ENCODE results near the gene MARCKSL1.

Gene MARCKSL1

DNA sequence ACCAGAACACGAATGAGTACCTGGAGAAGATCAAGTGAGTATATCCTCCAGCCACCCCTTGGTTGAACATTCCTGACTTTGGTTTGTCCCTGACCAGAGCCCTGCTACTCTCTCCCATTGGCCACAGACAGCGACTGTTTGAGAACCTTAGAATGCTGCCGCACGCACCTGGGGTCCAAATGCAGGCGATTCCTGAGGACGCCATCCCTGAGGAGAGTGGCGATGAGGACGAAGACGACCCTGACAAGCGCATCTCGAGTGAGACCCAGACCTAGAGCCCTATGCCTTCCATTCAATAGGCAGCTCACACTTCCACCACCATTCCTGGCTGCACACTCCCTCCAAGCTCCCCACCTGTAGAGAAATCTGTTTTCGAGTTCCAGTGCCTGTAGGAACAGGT lies 4.5 kb downstream of the MARCKSL1 start:
- no peak overlapping the region for H3K4me3 ChIP-seq (ENCODE audit: low read length)
- H3K36me3 ChIP-seq (ENCODE audit: control insufficient read depth, low read length): peaks cover 84% of the 10 kb centered on the region
- no peaks in the 10 kb centered on the region for H3K9me2 ChIP-seq (replicated peaks; ENCODE audit: control insufficient read depth, low read length)
- H3F3A ChIP-seq (ENCODE audit: control insufficient read depth, insufficient read depth): peaks cover 35% of the 10 kb centered on the region
- H3K9me3 ChIP-seq (ENCODE audit: control insufficient read depth, insufficient read depth, low read length): no peaks in the 10 kb centered on the region
- TF ChIP-seq, protein P1, sequence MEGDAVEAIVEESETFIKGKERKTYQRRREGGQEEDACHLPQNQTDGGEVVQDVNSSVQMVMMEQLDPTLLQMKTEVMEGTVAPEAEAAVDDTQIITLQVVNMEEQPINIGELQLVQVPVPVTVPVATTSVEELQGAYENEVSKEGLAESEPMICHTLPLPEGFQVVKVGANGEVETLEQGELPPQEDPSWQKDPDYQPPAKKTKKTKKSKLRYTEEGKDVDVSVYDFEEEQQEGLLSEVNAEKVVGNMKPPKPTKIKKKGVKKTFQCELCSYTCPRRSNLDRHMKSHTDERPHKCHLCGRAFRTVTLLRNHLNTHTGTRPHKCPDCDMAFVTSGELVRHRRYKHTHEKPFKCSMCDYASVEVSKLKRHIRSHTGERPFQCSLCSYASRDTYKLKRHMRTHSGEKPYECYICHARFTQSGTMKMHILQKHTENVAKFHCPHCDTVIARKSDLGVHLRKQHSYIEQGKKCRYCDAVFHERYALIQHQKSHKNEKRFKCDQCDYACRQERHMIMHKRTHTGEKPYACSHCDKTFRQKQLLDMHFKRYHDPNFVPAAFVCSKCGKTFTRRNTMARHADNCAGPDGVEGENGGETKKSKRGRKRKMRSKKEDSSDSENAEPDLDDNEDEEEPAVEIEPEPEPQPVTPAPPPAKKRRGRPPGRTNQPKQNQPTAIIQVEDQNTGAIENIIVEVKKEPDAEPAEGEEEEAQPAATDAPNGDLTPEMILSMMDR (IDR thresholded peaks at IDR 0.05; ENCODE audit: low read depth, low read length, poor library complexity, severe bottlenecking): no peak
- TF ChIP-seq EZH2phosphoT487 (IDR thresholded peaks at IDR 0.05; ENCODE audit: borderline replicate concordance, low read length): no peak
- peaks cover 15% of the 10 kb centered on the region for H4K20me1 ChIP-seq (ENCODE audit: control insufficient read depth, insufficient read depth, low read depth, low read length)
- H3K27me3 ChIP-seq (ENCODE audit: control insufficient read depth, low read length): no peaks in the 10 kb centered on the region
- H3K4me2 ChIP-seq (ENCODE audit: low read length): no peak overlapping the region
- peaks cover 42% of the 10 kb centered on the region for H3K79me2 ChIP-seq (ENCODE audit: control insufficient read depth, low read length)
- H3K4me1 ChIP-seq (ENCODE audit: control insufficient read depth, low read length): peaks cover 28% of the 10 kb centered on the region
- H3K27ac ChIP-seq (ENCODE audit: low read depth, low read length): peak overlapping the region; percentile 23; the same call in 1 of the 2 replicates

GRCh38 chr1:32330558-32331151 lies 5.4 kb downstream of the MARCKSL1 start:
- peaks cover 39% of the 10 kb centered on the region for H3K79me2 ChIP-seq (ENCODE audit: control insufficient read depth, low read length)
- H3K27me3 ChIP-seq (ENCODE audit: control insufficient read depth, low read length): no peaks in the 10 kb centered on the region
- H3K36me3 ChIP-seq (ENCODE audit: control insufficient read depth, low read length): peaks cover 91% of the 10 kb centered on the region
- no peak for TF ChIP-seq EZH2phosphoT487 (IDR thresholded peaks at IDR 0.05; ENCODE audit: borderline replicate concordance, low read length)
- TF ChIP-seq, protein P1 (IDR thresholded peaks at IDR 0.05; ENCODE audit: low read depth, low read length, poor library complexity, severe bottlenecking): no peak
- H3F3A ChIP-seq (ENCODE audit: control insufficient read depth, insufficient read depth): peaks cover 34% of the 10 kb centered on the region
- H3K4me2 ChIP-seq (ENCODE audit: low read length): no peak overlapping the region
- no peaks in the 10 kb centered on the region for H3K9me2 ChIP-seq (replicated peaks; ENCODE audit: control insufficient read depth, low read length)
- H3K9me3 ChIP-seq (ENCODE audit: control insufficient read depth, insufficient read depth, low read length): no peaks in the 10 kb centered on the region
- H3K27ac ChIP-seq (ENCODE audit: low read depth, low read length): no peak overlapping the region
- H3K4me3 ChIP-seq (ENCODE audit: low read length): no peak overlapping the region
- peaks cover 24% of the 10 kb centered on the region for H3K4me1 ChIP-seq (ENCODE audit: control insufficient read depth, low read length)
- peaks cover 15% of the 10 kb centered on the region for H4K20me1 ChIP-seq (ENCODE audit: control insufficient read depth, insufficient read depth, low read depth, low read length)

- H3K4me1 ChIP-seq (ENCODE audit: control insufficient read depth, low read length): peaks cover 24% of the 10 kb centered on the region
- TF ChIP-seq, protein P1 (IDR thresholded peaks at IDR 0.05; ENCODE audit: low read depth, low read length, poor library complexity, severe bottlenecking): no peak
- no peak for TF ChIP-seq EZH2phosphoT487 (IDR thresholded peaks at IDR 0.05; ENCODE audit: borderline replicate concordance, low read length)
- H3K4me3 ChIP-seq (ENCODE audit: low read length): no peak overlapping the region
- peaks cover 38% of the 10 kb centered on the region for H3K79me2 ChIP-seq (ENCODE audit: control insufficient read depth, low read length)
- H3K36me3 ChIP-seq (ENCODE audit: control insufficient read depth, low read length): peaks cover 96% of the 10 kb centered on the region
- no peak overlapping the region for H3K4me2 ChIP-seq (ENCODE audit: low read length)
- H3K27ac ChIP-seq (ENCODE audit: low read depth, low read length): no peak overlapping the region
- no peaks in the 10 kb centered on the region for H3K9me3 ChIP-seq (ENCODE audit: control insufficient read depth, insufficient read depth, low read length)
- H3F3A ChIP-seq (ENCODE audit: control insufficient read depth, insufficient read depth): peaks cover 36% of the 10 kb centered on the region
- no peaks in the 10 kb centered on the region for H3K27me3 ChIP-seq (ENCODE audit: control insufficient read depth, low read length)
- H3K9me2 ChIP-seq (replicated peaks; ENCODE audit: control insufficient read depth, low read length): no peaks in the 10 kb centered on the region
- peaks cover 15% of the 10 kb centered on the region for H4K20me1 ChIP-seq (ENCODE audit: control insufficient read depth, insufficient read depth, low read depth, low read length)
Measured at GRCh38 chr1:32329931-32330466, 6.0 kb downstream of the MARCKSL1 start.

Measured in DOHH2 (cell line).